Measurements from ENCODE around the gene TMEM200C. TPM values are rescaled to one million over a fixed set of nuclear protein-coding genes. Genes with fewer than 3 reads are reported as not detected.

Gene TMEM200C
- total RNA-seq, 1 donor from 2014 or later = under 0.01 TPM

DNA sequence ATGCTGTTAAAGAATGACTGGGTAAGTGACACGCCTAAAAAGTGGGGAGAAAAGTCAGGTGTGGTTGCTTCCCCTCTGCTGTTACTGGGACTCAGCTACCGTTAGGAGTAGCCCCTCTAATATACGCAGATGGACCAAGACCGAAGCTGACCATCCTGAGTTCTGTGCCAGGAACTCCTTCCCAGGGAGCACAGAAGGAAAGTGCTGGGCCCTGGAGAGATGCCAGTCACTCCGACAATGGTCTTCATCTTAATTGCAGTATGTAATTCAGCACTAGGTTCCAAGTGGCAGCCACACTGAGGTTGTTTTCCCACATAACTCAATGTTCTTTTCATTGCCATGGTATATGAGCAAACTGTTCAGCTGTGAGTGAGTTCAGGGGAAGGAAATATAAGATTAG, 19.6 kb upstream of the TMEM200C start:
- DNase-seq (ENCODE audit: low read depth) (no peak), FAIRE-seq (no peak)
- no peak overlapping the region for H3K4me3 ChIP-seq (ENCODE audit: low read depth, low read length)
- TF ChIP-seq, protein P1, sequence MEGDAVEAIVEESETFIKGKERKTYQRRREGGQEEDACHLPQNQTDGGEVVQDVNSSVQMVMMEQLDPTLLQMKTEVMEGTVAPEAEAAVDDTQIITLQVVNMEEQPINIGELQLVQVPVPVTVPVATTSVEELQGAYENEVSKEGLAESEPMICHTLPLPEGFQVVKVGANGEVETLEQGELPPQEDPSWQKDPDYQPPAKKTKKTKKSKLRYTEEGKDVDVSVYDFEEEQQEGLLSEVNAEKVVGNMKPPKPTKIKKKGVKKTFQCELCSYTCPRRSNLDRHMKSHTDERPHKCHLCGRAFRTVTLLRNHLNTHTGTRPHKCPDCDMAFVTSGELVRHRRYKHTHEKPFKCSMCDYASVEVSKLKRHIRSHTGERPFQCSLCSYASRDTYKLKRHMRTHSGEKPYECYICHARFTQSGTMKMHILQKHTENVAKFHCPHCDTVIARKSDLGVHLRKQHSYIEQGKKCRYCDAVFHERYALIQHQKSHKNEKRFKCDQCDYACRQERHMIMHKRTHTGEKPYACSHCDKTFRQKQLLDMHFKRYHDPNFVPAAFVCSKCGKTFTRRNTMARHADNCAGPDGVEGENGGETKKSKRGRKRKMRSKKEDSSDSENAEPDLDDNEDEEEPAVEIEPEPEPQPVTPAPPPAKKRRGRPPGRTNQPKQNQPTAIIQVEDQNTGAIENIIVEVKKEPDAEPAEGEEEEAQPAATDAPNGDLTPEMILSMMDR (IDR thresholded peaks at IDR 0.05; ENCODE audit: insufficient read depth, low read length, severe bottlenecking) = no peak
- no peaks in the 10 kb centered on the region for H3K36me3 ChIP-seq (ENCODE audit: control insufficient read depth, insufficient read depth, low read length)
- H3K27me3 ChIP-seq (ENCODE audit: control insufficient read depth, insufficient read depth, low read length) = no peaks in the 10 kb centered on the region

DNA sequence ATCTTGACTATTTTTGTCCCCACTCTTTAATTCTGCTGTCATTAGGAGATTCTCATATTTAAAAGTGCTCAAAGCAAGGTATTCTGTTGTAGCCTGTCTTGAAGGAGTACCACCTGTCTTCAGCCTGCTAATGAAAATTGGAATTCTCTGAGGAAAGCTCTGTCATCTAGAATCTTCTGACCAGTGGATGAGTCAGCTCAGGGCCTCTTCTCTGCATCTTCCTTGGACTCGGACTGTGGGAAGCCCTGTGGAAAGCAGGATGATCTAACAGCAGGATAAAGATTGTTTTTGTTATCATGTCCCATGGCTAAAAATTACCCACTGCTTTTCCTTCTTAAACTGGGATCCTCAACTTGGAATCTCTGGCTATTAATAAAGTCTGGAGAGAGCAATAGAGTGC, 18.7 kb upstream of the TMEM200C start:
- FAIRE-seq = no peak

DNA sequence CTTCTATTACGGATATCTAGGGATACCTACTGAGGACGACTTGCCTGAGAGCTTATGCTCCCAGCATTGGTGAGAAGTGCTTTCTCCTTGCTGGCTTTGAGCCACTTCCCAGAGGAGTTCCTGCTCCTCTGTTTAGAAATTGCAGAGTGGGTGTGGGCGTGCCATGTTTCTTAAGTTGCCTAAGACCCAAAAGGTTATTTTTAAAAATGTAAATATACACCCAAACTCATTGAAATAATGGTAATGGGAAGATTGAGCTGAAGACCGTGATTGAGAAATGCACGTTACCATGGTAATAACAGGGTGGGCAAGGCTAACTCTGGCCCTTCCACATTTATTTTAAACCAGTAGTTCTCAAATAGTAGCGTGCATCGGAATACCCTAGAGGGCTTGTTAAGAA, 17.2 kb upstream of the TMEM200C start:
- H3K4me3 ChIP-seq (ENCODE audit: low read depth, low read length) = no peak overlapping the region
- H3K27me3 ChIP-seq (ENCODE audit: control insufficient read depth, insufficient read depth, low read length) = no peaks in the 10 kb centered on the region
- DNase-seq (ENCODE audit: low read depth) (no peak), FAIRE-seq (no peak)
- TF ChIP-seq, protein P1 (IDR thresholded peaks at IDR 0.05; ENCODE audit: insufficient read depth, low read length, severe bottlenecking) = no peak
- H3K36me3 ChIP-seq (ENCODE audit: control insufficient read depth, insufficient read depth, low read length) = no peaks in the 10 kb centered on the region

More for the DNA sequence above, 18.7 kb upstream of the TMEM200C start:
- TF ChIP-seq, protein P1 (IDR thresholded peaks at IDR 0.05; ENCODE audit: insufficient read depth, low read length, severe bottlenecking) = no peak
- Histone ChIP-seq H3K4me3 (ENCODE audit: low read depth, low read length) (no peak overlapping the region), H3K36me3 (ENCODE audit: control insufficient read depth, insufficient read depth, low read length) (no peaks in the 10 kb centered on the region), H3K27me3 (ENCODE audit: control insufficient read depth, insufficient read depth, low read length) (no peaks in the 10 kb centered on the region)
- no peak for DNase-seq (ENCODE audit: low read depth)

DNA sequence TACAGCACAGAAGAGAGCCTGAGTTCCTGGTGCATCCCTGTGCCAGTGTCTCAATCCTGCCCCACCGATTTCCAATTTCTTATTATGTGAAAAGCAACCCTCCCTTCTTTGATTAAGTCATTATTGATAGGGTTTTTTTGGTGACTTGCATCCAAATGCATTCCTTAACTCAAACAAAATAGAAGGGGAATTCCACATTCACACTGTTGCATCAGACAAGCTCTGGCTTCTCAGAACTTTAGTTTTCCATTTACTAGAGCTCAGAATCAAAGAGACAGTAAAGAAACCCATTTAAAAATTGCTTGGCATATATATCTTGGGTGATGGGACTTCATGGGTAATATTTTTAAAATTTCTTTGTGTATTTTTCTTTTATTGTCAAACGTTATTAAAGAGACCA, 13.8 kb upstream of the TMEM200C start:
- Histone ChIP-seq H3K4me3 (ENCODE audit: low read depth, low read length) (no peak overlapping the region), H3K27me3 (ENCODE audit: control insufficient read depth, insufficient read depth, low read length) (no peaks in the 10 kb centered on the region), H3K36me3 (ENCODE audit: control insufficient read depth, insufficient read depth, low read length) (no peaks in the 10 kb centered on the region)
- TF ChIP-seq, protein P1 (IDR thresholded peaks at IDR 0.05; ENCODE audit: insufficient read depth, low read length, severe bottlenecking) = no peak
- no peak for DNase-seq (ENCODE audit: low read depth)
- FAIRE-seq = no peak

DNA sequence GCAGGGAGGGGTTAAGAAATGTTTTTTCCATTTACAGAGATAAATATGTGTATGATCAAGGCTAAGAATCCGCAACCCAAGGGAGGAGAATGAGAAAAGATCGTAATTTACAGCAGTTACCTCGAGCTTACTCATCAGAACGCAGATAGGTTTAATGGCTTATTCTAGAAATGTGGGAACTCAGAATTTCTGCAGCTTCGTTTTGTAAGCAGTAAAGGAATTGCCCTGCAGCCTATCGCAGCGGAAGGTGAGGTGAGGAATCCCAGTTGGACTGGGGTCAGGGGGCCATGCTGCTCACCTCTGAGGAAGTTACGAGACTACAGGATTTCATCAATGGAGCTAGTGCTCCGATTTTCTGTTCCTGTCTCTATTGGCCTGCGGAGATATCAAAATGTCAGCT, 8.1 kb upstream of the TMEM200C start:
- TF ChIP-seq, protein P1 (IDR thresholded peaks at IDR 0.05; ENCODE audit: insufficient read depth, low read length, severe bottlenecking) = no peak
- no peaks in the 10 kb centered on the region for H3K27me3 ChIP-seq (ENCODE audit: control insufficient read depth, insufficient read depth, low read length)
- no peak overlapping the region for H3K4me3 ChIP-seq (ENCODE audit: low read depth, low read length)
- DNase-seq (ENCODE audit: low read depth) (no peak), FAIRE-seq (no peak)
- H3K36me3 ChIP-seq (ENCODE audit: control insufficient read depth, insufficient read depth, low read length) = no peaks in the 10 kb centered on the region

DNA sequence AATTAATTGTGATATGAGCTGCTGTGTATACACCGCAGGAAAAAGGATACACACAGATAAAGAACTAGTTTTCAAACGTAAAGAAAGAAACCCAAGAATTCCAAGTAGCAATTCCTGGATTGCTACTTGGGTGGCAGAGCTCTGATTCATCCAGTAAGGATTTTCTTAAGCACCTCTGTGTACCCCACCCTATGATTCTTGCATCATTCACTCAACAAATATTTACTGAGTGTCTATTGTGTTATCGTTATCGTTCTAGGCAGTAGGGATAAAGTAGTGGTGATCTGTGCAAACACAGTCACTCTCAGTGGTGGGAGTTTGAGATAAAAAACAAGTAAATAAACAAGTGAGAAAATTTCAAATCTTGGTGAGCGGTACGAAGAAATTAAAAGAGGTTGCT, 4.9 kb upstream of the TMEM200C start:
- peaks cover 7% of the 10 kb centered on the region for H3K27me3 ChIP-seq (ENCODE audit: control insufficient read depth, insufficient read depth, low read length)
- H3K4me3 ChIP-seq (ENCODE audit: low read depth, low read length) = no peak overlapping the region
- H3K36me3 ChIP-seq (ENCODE audit: control insufficient read depth, insufficient read depth, low read length) = no peaks in the 10 kb centered on the region
- DNase-seq (ENCODE audit: low read depth) = peak; percentile 72
- FAIRE-seq = no peak
- TF ChIP-seq, protein P1 (IDR thresholded peaks at IDR 0.05; ENCODE audit: insufficient read depth, low read length, severe bottlenecking) = no peak

Measured in bronchial epithelial cell (primary cell).